H9 (cell line): Measurements from ENCODE around the gene STYXL2. TPM values are rescaled to one million over a fixed set of nuclear protein-coding genes. Genes with fewer than 3 reads are reported as not detected.

Experiments used
- DNase-seq: peaks from one replicate; pipeline ENCODE4 v3.0.0-alpha.2; 2017
- H2AFZ ChIP-seq: one replicate; pipeline ENCODE4 v1.6.1; 2013; ENCODE audit warnings: mild to moderate bottlenecking, low read length, control low read depth, moderate library complexity
- H2AK5ac ChIP-seq: 2 replicates; pipeline ENCODE4 v1.6.1; 2013; ENCODE audit warnings: low read length, control low read depth, mixed read lengths; ENCODE audit not compliant: insufficient read length
- H2BK120ac ChIP-seq: one replicate; pipeline ENCODE4 v1.6.1; 2013; ENCODE audit warnings: low read depth, mild to moderate bottlenecking, low read length, control low read depth, inconsistent platforms; ENCODE audit not compliant: poor library complexity, severe bottlenecking
- H2BK12ac ChIP-seq: 2 replicates; pipeline ENCODE4 v1.6.1; 2013; ENCODE audit warnings: low read length, control low read depth, mixed read lengths, low read depth; ENCODE audit not compliant: insufficient read length
- H2BK15ac ChIP-seq: 2 replicates; pipeline ENCODE4 v1.6.1; 2013; ENCODE audit warnings: low read depth, low read length, control low read depth
- H2BK20ac ChIP-seq: one replicate; pipeline ENCODE4 v1.6.1; 2013; ENCODE audit warnings: low read depth, mild to moderate bottlenecking, low read length, control low read depth, inconsistent platforms; ENCODE audit not compliant: poor library complexity, severe bottlenecking
- H2BK5ac ChIP-seq: 2 replicates; pipeline ENCODE4 v1.6.1; 2013; ENCODE audit warnings: low read length, control low read depth, mixed read lengths; ENCODE audit not compliant: insufficient read length
- H3K14ac ChIP-seq: 2 replicates; pipeline ENCODE4 v1.6.1; 2013; ENCODE audit warnings: low read length, control low read depth; ENCODE audit not compliant: insufficient read depth
- H3K18ac ChIP-seq: 2 replicates; pipeline ENCODE4 v1.6.1; 2013; ENCODE audit warnings: low read depth, mild to moderate bottlenecking, mixed read lengths, low read length, control low read depth; ENCODE audit not compliant: insufficient read length
- H3K23ac ChIP-seq: 2 replicates; pipeline ENCODE4 v1.6.1; 2013; ENCODE audit warnings: low read length, control low read depth, mixed read lengths, low read depth; ENCODE audit not compliant: insufficient read length
- H3K23me2 ChIP-seq: 2 replicates; pipeline ENCODE4 v1.6.1; 2013; ENCODE audit warnings: low read depth, mild to moderate bottlenecking, mixed read lengths, low read length, control low read depth; ENCODE audit not compliant: insufficient read length, poor library complexity, severe bottlenecking
- H3K27ac ChIP-seq: 2 replicates; pipeline ENCODE4 v1.5.1; 2013; ENCODE audit warnings: low read length, control low read depth, mixed read lengths, low read depth; ENCODE audit not compliant: insufficient read length
- H3K27me3 ChIP-seq: 2 replicates; pipeline ENCODE4 v1.6.1; 2013; ENCODE audit warnings: low read length, control low read depth, inconsistent platforms; ENCODE audit not compliant: insufficient read depth
- H3K4ac ChIP-seq: 2 replicates; pipeline ENCODE4 v1.6.1; 2013; ENCODE audit warnings: low read depth, mild to moderate bottlenecking, control low read depth, inconsistent platforms, low read length, moderate library complexity
- H3K4me1 ChIP-seq: 2 replicates; pipeline ENCODE4 v1.6.1; 2013; ENCODE audit warnings: low read length, control low read depth, inconsistent platforms; ENCODE audit not compliant: insufficient read depth
- H3K4me2 ChIP-seq: 2 replicates; pipeline ENCODE4 v1.6.1; 2013; ENCODE audit warnings: low read length, control low read depth, mixed read lengths; ENCODE audit not compliant: insufficient read length, insufficient read depth
- H3K56ac ChIP-seq: 2 replicates; pipeline ENCODE4 v1.6.1; 2013; ENCODE audit warnings: low read depth, mild to moderate bottlenecking, mixed read lengths, low read length, control low read depth; ENCODE audit not compliant: insufficient read length
- H3K79me1 ChIP-seq: 2 replicates; pipeline ENCODE4 v1.6.1; 2013; ENCODE audit warnings: low read depth, mild to moderate bottlenecking, moderate library complexity, low read length, control low read depth, inconsistent platforms; ENCODE audit not compliant: insufficient read depth, poor library complexity, severe bottlenecking
- H3K79me2 ChIP-seq: 2 replicates; pipeline ENCODE4 v1.6.1; 2013; ENCODE audit warnings: low read length, control low read depth, inconsistent platforms; ENCODE audit not compliant: insufficient read depth
- H3K9ac ChIP-seq: 2 replicates; pipeline ENCODE4 v1.6.1; 2013; ENCODE audit warnings: low read length, control low read depth, mixed read lengths; ENCODE audit not compliant: insufficient read length; ENCODE audit errors: extremely low read depth
- H3K9me3 ChIP-seq: one replicate; pipeline ENCODE4 v1.6.1; 2013; ENCODE audit warnings: low read depth, low read length, inconsistent platforms; ENCODE audit not compliant: control insufficient read depth
- H3T11ph ChIP-seq: one replicate; pipeline ENCODE4 v1.6.1; 2013; ENCODE audit warnings: mild to moderate bottlenecking, low read length, control low read depth, inconsistent platforms
- H4K20me1 ChIP-seq: one replicate; pipeline ENCODE4 v1.6.1; 2013; ENCODE audit not compliant: control insufficient read depth, insufficient read length, insufficient read depth
- H4K5ac ChIP-seq: 2 replicates; pipeline ENCODE4 v1.6.1; 2013; ENCODE audit warnings: low read depth, mild to moderate bottlenecking, mixed read lengths, low read length, control low read depth; ENCODE audit not compliant: insufficient read length
- H4K8ac ChIP-seq: replicated peaks from 2 replicates; pipeline ENCODE4 v1.6.1; 2013; ENCODE audit warnings: low read length, control low read depth, mixed read lengths, low read depth; ENCODE audit not compliant: insufficient read length
- H4K91ac ChIP-seq: 2 replicates; pipeline ENCODE4 v1.6.1; 2013; ENCODE audit warnings: low read depth, mild to moderate bottlenecking, moderate library complexity, mixed read lengths, low read length, control low read depth; ENCODE audit not compliant: insufficient read length
- H3K27ac Mint-ChIP-seq, 3 experiments: 2 replicates in 2 of 3; 3 replicates in 1 of 3; pipeline ENCODE4 v1.8.0; 2020 to 2021; ENCODE audit warnings: mixed read lengths in 3 of 3, mild to moderate bottlenecking in 1 of 3, moderate library complexity in 1 of 3
- H3K27me3 Mint-ChIP-seq: 2 replicates; pipeline ENCODE4 v1.8.0; 2021; ENCODE audit warnings: low read depth, mild to moderate bottlenecking, moderate library complexity, mixed read lengths
- H3K36me3 Mint-ChIP-seq, 3 experiments: 2 replicates in 2 of 3; 3 replicates in 1 of 3; pipeline ENCODE4 v1.8.0; 2020 to 2021; ENCODE audit warnings: low read depth in 3 of 3, mixed read lengths in 3 of 3; ENCODE audit not compliant: insufficient read depth in 1 of 3
- H3K4me1 Mint-ChIP-seq, 2 experiments: 2 replicates each; pipeline ENCODE4 v1.8.0; 2020; ENCODE audit warnings: mixed read lengths in 2 of 2
- H3K4me3 Mint-ChIP-seq, 2 experiments: 2 replicates in 1 of 2; 3 replicates in 1 of 2; pipeline ENCODE4 v1.8.0; 2020 to 2021; ENCODE audit warnings: mild to moderate bottlenecking in 2 of 2, mixed read lengths in 2 of 2, moderate library complexity in 1 of 2
- H3K9me3 Mint-ChIP-seq, 2 experiments: 2 replicates in 1 of 2; 3 replicates in 1 of 2; pipeline ENCODE4 v1.8.0; 2020; ENCODE audit warnings: mild to moderate bottlenecking in 2 of 2, mixed read lengths in 2 of 2, moderate library complexity in 1 of 2
- WGBS: extraction: QIAGEN DNeasy Blood & Tissue Kit; methylation state at CpG from one replicate; pipeline ENCODE4 v1.1.7; 2013; ENCODE audit warnings: missing lambda C conversion rate, low lambda C conversion rate, mixed read lengths; ENCODE audit not compliant: insufficient read length; ENCODE audit errors: extremely low coverage; 5-methylcytosine and 5-hydroxymethylcytosine counted together
- total RNA-seq: library from RNA; stranded (reverse); gene quantifications from 2 replicates; pipeline ENCODE4 v1.2.1, GENCODE V29; 2021
- TF ChIP-seq, protein P1 (sequence below): fragments of 200-600 bp; sonication (generic); conservative IDR thresholded peaks from 3 replicates; pipeline ENCODE4 v1.8.0; 2021; ENCODE audit warnings: antibody characterized with exemption, mild to moderate bottlenecking

The STYXL2 gene
- total RNA-seq, 1 experiment from 2014 or later = 0.09 TPM

DNA sequence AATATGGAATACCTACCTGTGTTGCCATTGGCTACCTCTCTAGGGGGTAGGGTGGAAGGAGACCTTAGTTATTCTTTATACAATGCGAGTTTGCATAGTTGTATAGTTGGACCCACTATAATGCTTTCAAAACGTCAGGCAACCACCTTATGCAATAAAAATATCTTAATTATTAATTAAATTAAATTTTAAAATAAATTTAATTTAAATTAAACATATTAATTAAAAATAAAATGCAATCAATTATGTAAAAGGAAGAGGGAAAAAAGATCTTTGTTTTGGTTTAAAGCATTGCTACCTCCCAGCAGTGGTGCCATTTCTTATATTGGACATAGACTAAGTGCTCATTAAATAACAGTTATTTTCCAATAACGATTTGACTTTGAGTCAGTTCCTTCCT is 26.0 kb upstream of the STYXL2 start:
- Histone ChIP-seq H3T11ph (no peak overlapping the region), H2AK5ac (no peak overlapping the region), H3K4me1 (no peaks in the 10 kb centered on the region), H3K9ac (no peak overlapping the region), H2AFZ (no peak overlapping the region), H2BK15ac (no peak overlapping the region), H3K79me1 (no peaks in the 10 kb centered on the region), H4K20me1 (no peaks in the 10 kb centered on the region), H3K9me3 (no peaks in the 10 kb centered on the region), H3K23me2 (peaks cover 3% of the 10 kb centered on the region), H4K91ac (no peak overlapping the region), H3K4me2 (no peak overlapping the region), H3K27ac (no peak overlapping the region), H3K14ac (no peak overlapping the region), H2BK5ac (no peak overlapping the region), H4K8ac (no peak overlapping the region), H2BK20ac (no peak overlapping the region), H2BK120ac (no peak overlapping the region), H3K79me2 (no peaks in the 10 kb centered on the region), H3K4ac (no peak overlapping the region), H4K5ac (no peak overlapping the region), H3K23ac (no peak overlapping the region), H2BK12ac (no peak overlapping the region), H3K27me3 (no peaks in the 10 kb centered on the region), H3K56ac (no peak overlapping the region), H3K18ac (no peak overlapping the region)
- TF ChIP-seq, protein P1, sequence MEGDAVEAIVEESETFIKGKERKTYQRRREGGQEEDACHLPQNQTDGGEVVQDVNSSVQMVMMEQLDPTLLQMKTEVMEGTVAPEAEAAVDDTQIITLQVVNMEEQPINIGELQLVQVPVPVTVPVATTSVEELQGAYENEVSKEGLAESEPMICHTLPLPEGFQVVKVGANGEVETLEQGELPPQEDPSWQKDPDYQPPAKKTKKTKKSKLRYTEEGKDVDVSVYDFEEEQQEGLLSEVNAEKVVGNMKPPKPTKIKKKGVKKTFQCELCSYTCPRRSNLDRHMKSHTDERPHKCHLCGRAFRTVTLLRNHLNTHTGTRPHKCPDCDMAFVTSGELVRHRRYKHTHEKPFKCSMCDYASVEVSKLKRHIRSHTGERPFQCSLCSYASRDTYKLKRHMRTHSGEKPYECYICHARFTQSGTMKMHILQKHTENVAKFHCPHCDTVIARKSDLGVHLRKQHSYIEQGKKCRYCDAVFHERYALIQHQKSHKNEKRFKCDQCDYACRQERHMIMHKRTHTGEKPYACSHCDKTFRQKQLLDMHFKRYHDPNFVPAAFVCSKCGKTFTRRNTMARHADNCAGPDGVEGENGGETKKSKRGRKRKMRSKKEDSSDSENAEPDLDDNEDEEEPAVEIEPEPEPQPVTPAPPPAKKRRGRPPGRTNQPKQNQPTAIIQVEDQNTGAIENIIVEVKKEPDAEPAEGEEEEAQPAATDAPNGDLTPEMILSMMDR = no peak
- Mint-ChIP-seq H3K36me3 (no peaks in the 10 kb centered on the region), H3K27ac (no peak overlapping the region), H3K9me3 (no peaks in the 10 kb centered on the region), H3K4me1 (peaks cover 6 to 15% of the 10 kb centered on the region in 2 experiments), H3K27me3 (no peaks in the 10 kb centered on the region; the same call in none of the 2 replicates), H3K4me3 (no peak overlapping the region)
- no peak for DNase-seq
- WGBS = no CpG with 5 or more reads among the region's 3 CpGs
